Left kidney (tissue), 2 donors: Measurements from ENCODE around the gene ST8SIA4. TPM values are rescaled to one million over a fixed set of nuclear protein-coding genes. Genes with fewer than 3 reads are reported as not detected.
"Not testable (repeated sequence)": the region's sequence is repeated elsewhere in the genome, so short reads cannot be mapped to it uniquely, and the experiment has no call there.

ENCODE experiments used
- DNase-seq: peaks from one replicate; pipeline ENCODE4 v3.0.0-alpha.2; 2013
- polyA plus RNA-seq: library from polyadenylated mRNA; unstranded; fragments of 120-200 nt; gene quantifications from one replicate; pipeline ENCODE4 v1.2.1, GENCODE V29; 2013; ENCODE audit not compliant: insufficient read length

ST8SIA4 gene
- polyA plus RNA-seq, 1 donor, result 6.5 TPM

GRCh38 chr5:100787648-100788047 lies 115.4 kb downstream of the ST8SIA4 start:
- DNase-seq, result no peak

GRCh38 chr5:100785536-100785935 lies 117.5 kb downstream of the ST8SIA4 start:
- not testable (repeated sequence) for DNase-seq

GRCh38 chr5:100780376-100780870 lies 122.7 kb downstream of the ST8SIA4 start:
- no peak for DNase-seq

GRCh38 chr5:100779669-100780375 lies 123.3 kb downstream of the ST8SIA4 start:
- no peak for DNase-seq

- DNase-seq, result no peak
These were observed 125.3 kb downstream of the ST8SIA4 start for GRCh38 chr5:100777680-100778300.

- DNase-seq, result no peak
These were observed 127.6 kb downstream of the ST8SIA4 start for GRCh38 chr5:100775533-100775855.

- no peak for DNase-seq
These were observed 130.5 kb downstream of the ST8SIA4 start for GRCh38 chr5:100772548-100772947.

- no peak for DNase-seq
These were observed 131.1 kb downstream of the ST8SIA4 start for GRCh38 chr5:100772006-100772405.

- no peak for DNase-seq
These were observed 131.9 kb downstream of the ST8SIA4 start for GRCh38 chr5:100771181-100771580.

- DNase-seq, result no peak
These were observed 134.9 kb downstream of the ST8SIA4 start for GRCh38 chr5:100768221-100768620.

GRCh38 chr5:100762995-100763394 lies 140.1 kb downstream of the ST8SIA4 start:
- DNase-seq, result no peak

- no peak for DNase-seq
These were observed 141.0 kb downstream of the ST8SIA4 start for GRCh38 chr5:100762108-100762507.

GRCh38 chr5:100761192-100761591 lies 141.9 kb downstream of the ST8SIA4 start:
- DNase-seq, result no peak

- DNase-seq, result no peak
These were observed 142.4 kb downstream of the ST8SIA4 start for GRCh38 chr5:100760688-100761087.

- no peak for DNase-seq
These were observed 144.3 kb downstream of the ST8SIA4 start for GRCh38 chr5:100758780-100759179.

GRCh38 chr5:100758306-100758705 lies 144.8 kb downstream of the ST8SIA4 start:
- DNase-seq, result no peak

GRCh38 chr5:100757618-100758017 lies 145.5 kb downstream of the ST8SIA4 start:
- no peak for DNase-seq
